AG09319 (cell line): Measurements from ENCODE around the gene PCAT6.

ENCODE experiments used
- DNase-seq: peaks from one replicate; pipeline ENCODE4 v3.0.0-alpha.2; 2010; ENCODE audit warnings: low read depth; ENCODE audit errors: extremely low read depth
- TF ChIP-seq, protein P1 (sequence below): IDR thresholded peaks from 2 replicates; pipeline ENCODE4 v1.5.1; 2011; ENCODE audit warnings: low read depth, mild to moderate bottlenecking, inconsistent platforms, low read length, moderate library complexity

Gene PCAT6

DNA sequence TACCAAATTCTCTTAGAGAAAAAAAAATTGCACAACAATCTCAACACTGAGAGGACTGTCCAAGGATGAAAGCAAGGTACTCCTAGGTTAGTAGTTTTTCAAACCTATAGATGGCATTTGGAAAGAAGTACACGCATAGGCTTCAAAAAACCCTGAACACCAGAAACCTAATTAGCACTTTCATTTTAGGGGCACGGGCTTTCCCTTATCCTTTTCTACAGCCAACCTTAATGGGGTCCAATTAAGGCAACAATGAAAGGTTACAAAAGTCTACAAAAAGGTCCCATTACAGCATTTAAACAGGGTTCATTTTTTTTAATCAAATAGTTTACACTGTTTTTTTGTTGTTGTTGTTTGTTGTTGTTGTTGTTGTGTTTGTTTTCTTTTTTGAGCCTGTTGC, 8.7 kb upstream of the PCAT6 start:
- TF ChIP-seq, protein P1, sequence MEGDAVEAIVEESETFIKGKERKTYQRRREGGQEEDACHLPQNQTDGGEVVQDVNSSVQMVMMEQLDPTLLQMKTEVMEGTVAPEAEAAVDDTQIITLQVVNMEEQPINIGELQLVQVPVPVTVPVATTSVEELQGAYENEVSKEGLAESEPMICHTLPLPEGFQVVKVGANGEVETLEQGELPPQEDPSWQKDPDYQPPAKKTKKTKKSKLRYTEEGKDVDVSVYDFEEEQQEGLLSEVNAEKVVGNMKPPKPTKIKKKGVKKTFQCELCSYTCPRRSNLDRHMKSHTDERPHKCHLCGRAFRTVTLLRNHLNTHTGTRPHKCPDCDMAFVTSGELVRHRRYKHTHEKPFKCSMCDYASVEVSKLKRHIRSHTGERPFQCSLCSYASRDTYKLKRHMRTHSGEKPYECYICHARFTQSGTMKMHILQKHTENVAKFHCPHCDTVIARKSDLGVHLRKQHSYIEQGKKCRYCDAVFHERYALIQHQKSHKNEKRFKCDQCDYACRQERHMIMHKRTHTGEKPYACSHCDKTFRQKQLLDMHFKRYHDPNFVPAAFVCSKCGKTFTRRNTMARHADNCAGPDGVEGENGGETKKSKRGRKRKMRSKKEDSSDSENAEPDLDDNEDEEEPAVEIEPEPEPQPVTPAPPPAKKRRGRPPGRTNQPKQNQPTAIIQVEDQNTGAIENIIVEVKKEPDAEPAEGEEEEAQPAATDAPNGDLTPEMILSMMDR: no peak
- no peak for DNase-seq

DNA sequence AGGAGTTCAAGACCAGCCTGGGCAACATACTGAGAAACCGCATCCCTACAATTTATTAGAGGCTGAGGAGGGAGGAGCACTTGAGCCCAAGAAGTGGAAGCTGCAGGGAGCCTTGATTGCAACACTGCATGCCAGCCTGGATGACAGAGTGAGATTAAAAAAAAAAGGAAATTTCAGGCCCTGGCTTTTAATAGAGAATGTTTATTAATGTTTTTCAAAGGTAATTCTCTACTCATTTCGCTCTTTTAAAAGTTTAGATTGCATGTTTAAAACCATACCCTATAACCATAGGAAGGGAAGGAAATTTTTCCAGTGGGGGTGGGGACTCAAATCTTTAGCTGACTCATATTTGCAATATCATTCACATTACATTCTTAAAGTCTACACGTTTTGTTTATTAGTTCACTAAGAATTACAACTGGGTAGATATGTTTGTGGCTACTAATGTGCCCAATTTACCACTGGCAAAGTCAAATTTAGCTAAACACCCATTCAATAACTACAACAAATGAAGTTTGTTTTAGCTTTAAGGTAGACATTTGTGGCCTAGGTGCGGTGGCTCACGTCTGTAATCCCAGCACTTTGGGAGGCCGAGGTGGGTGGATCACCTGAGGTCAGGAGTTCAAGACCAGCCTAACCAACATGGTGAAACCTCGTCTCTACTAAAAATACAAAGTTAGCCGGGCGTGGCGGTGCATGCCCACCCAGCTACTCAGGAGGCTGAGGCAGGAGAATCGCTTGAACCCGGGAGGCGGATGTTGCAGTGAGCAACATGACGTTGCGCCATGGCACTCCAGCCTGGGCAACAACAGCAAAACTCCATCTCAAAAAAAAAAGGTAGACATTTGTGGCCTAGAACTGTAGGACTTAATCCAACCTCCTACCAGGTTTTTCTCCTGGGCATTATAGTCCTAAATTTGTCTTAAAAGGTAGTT, 7.5 kb upstream of the PCAT6 start:
- DNase-seq: no peak
- TF ChIP-seq, protein P1: no peak

DNA sequence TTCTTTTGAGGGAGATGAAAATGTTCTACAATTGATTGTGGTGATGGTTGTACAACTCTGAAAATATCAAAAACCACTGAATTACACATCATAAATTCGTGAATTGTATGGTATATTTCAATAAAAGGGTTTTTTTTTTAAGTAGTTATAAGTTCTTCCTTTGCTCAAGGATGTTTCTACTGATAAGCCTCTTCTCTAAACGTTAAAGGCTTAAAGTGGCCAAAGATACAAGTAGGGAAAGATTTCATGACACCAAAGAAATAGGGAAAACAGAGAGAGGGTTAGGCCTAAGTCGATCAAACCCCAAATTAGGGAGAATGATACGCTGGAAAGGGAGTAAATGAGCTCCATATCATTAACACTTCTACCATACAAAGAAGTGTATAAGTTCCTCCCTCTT, 6.6 kb upstream of the PCAT6 start:
- TF ChIP-seq, protein P1: no peak
- DNase-seq: no peak

DNA sequence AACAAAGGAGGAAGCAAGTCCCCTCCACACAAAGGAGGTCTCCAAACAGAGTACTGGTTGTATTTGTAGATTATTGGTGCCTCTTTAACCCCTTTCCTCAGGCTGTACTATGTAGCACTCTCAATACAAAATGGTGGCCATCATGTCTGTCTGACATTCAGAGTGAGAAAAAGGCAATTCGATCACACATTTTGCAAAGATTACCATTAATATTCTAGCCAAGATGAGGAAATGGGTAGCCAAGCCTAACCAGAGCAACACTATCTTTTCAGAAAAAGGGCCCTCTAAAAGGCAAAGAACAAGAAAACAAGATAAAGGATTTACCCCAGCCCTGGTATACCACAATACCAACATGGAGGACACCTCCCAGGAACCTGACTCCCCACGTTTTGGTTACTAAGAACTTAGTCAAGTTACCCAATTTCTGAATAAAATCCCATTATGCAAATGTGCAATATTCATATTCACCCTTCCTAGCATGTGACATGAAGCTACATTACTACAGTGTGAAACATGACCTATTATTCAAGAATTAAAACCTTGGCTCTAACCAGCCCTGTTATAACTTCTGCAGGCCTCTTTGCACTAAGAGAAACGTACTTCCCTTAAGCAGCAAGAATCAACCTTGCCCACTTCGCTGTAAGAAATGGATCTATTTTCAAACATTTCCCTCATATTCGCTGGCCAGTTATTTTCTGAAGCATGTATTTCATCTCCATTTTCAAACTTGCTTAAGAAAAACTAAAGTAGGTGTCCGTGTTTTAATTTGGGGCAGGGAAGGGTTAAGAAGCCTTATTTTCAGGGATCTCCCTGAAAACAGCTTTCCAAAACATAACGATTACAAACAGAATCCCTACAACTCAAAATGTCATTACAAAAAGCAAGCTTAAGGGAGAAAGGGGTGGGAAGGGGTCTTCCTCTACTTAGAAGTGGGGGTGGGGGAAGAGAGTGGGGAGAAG, 4.6 kb upstream of the PCAT6 start:
- DNase-seq: no peak
- TF ChIP-seq, protein P1: no peak

DNA sequence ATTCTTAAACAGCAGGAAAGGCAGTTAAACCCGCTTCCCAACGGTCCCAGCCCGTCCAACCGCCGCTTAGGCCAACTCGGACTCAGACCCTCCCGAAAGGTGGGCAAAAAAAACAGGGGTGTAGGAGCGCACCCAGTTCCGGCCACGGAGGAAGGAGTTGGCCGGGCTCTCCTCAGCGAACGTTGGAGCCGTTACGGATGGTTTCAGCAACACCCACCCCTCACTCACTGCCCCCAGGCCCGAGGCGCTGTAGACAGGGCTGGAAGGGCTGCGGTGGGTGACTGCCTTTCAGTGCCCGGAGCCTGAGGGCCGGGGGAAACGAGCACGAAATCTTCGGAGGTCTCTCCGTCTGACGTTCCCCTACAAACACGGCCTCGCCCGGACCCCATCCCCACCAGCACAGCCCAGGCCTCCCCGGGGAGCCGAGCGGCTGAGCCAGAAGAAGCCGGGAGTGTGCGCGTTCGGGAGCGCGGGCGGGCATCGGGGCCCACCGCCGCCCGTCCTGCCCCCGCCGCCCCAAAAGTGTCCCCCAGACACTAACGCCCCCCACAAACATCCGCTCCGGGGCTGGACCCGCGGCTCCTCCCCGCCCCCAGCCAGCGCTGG, 3.8 kb upstream of the PCAT6 start:
- DNase-seq: no peak
- TF ChIP-seq, protein P1: no peak

DNA sequence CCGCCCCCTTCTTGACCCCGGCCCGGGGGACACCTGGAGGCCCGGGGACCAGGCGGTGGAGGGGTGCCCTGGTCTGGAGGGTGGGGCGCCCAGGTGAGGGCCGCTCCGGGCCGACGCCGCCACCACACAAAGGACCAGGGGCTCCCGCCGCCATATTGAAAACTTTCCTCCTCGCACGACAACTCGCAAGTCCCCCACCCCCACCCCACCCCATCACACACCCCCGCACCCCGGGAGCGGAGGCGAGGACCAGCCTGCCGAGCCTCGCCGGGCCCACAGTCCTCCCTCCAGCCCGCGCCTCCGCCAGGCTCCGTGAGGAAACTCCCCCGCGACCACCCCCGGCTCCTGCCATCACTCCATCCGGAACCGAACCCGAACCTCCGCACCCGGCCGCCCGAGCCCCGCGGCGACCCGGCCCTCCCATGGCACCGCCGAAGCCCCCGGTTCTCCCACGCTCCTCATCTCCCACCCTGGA, 3.3 kb upstream of the PCAT6 start:
- TF ChIP-seq, protein P1: no peak
- DNase-seq: no peak
